MCF 10A (cell line): Measurements from ENCODE around the gene DENND1C. TPM values are rescaled to one million over a fixed set of nuclear protein-coding genes. Genes with fewer than 3 reads are reported as not detected.
A peak's percentile ranks its signal among the peaks of the same experiment; 100 is the strongest.

Experiments
- BruUV-seq: library from RNA; stranded (reverse); fragments of 400-500 nt; replicated peaks from 2 replicates; lab custom pipeline; 2021; lab: Mats Ljungman, UMichigan
- CTCF ChIA-PET: fragments of 300-600 bp; sonication (Branson Sonifier 250); formaldehyde crosslinking; extraction: SDS; loops from one replicate; lab custom pipeline; 2021; ENCODE audit warnings: antibody characterized with exemption, inconsistent platforms; lab: Yijun Ruan, JAX
- POLR2A ChIA-PET: fragments of 300-600, 350-650 bp; sonication (Branson Sonifier 250); formaldehyde crosslinking; extraction: SDS; loops from one replicate; lab custom pipeline; 2020; ENCODE audit warnings: antibody characterized with exemption, inconsistent platforms; lab: Yijun Ruan, JAX
- DNase-seq: peaks from one replicate; pipeline ENCODE4 v3.0.0-alpha.2; 2018; ENCODE audit not compliant: unreplicated experiment
- H3K27ac Mint-ChIP-seq: one replicate; pipeline ENCODE4 v1.8.0; 2022; ENCODE audit warnings: mild to moderate bottlenecking, low read depth, mixed read lengths; ENCODE audit not compliant: unreplicated experiment
- H3K27me3 Mint-ChIP-seq: one replicate; pipeline ENCODE4 v1.8.0; 2022; ENCODE audit warnings: mixed read lengths; ENCODE audit not compliant: insufficient read depth, unreplicated experiment
- H3K36me3 Mint-ChIP-seq: one replicate; pipeline ENCODE4 v1.8.0; 2022; ENCODE audit warnings: mild to moderate bottlenecking, moderate library complexity, mixed read lengths; ENCODE audit not compliant: insufficient read depth, unreplicated experiment
- H3K4me1 Mint-ChIP-seq: one replicate; pipeline ENCODE4 v1.8.0; 2022; ENCODE audit warnings: mixed read lengths; ENCODE audit not compliant: insufficient read depth, unreplicated experiment
- H3K4me3 Mint-ChIP-seq: one replicate; pipeline ENCODE4 v1.8.0; 2022; ENCODE audit warnings: mild to moderate bottlenecking, moderate library complexity, mixed read lengths; ENCODE audit not compliant: unreplicated experiment
- H3K9me3 Mint-ChIP-seq: one replicate; pipeline ENCODE4 v1.8.0; 2022; ENCODE audit warnings: mixed read lengths; ENCODE audit not compliant: unreplicated experiment
- CTCF ChIP-seq: fragments of 200-600 bp; IDR thresholded peaks from one replicate; pipeline ENCODE4 v1.8.0; 2022; ENCODE audit warnings: antibody characterized with exemption, mild to moderate bottlenecking; ENCODE audit not compliant: unreplicated experiment
- intact Hi-C: fragments of 100-400 bp; cut with micrococcal nuclease; formaldehyde crosslinking; loops from 2 replicates; pipeline ENCODE4 v1.14.1; 2022
- total RNA-seq: library from RNA; stranded (reverse); gene quantifications from 2 replicates; pipeline ENCODE4 v1.2.3, GENCODE V29; 2022

Gene DENND1C
- total RNA-seq, 1 experiment from 2014 or later: not detected

GRCh38 chr19:6522712-6523111 lies 41.1 kb upstream of the DENND1C start:
- no peak for DNase-seq
- no peak for TF ChIP-seq CTCF
- POLR2A ChIA-PET: interaction anchor here (1.7 to 1.8 kb wide), 2 partner anchors 8 to 110 kb away, joined by 5 read pairs; partner anchors contain the start of gene TNFSF9
- Mint-ChIP-seq H3K9me3 (no peaks in the 10 kb centered on the region), H3K4me1 (peaks cover 10% of the 10 kb centered on the region), H3K27me3 (no peaks in the 10 kb centered on the region), H3K36me3 (no peaks in the 10 kb centered on the region), H3K4me3 (no peak overlapping the region), H3K27ac (no peak overlapping the region)
- CTCF ChIA-PET: interaction anchor here (0.5 to 7.4 kb wide), 3 partner anchors 15 to 152 kb away, joined by 3 to 80 read pairs (median 3); no protein-coding TSS in a partner anchor
- BruUV-seq: no TSS peak
- intact Hi-C loops: no loop called here

- CTCF ChIA-PET: interaction anchor here (0.6 to 7.4 kb wide), 3 partner anchors 21 to 152 kb away, joined by 3 to 80 read pairs (median 3); no protein-coding TSS in a partner anchor
- TF ChIP-seq CTCF: no peak
- Mint-ChIP-seq H3K4me1 (peaks cover 17% of the 10 kb centered on the region), H3K9me3 (no peaks in the 10 kb centered on the region), H3K36me3 (no peaks in the 10 kb centered on the region), H3K27ac (no peak overlapping the region), H3K4me3 (no peak overlapping the region), H3K27me3 (no peaks in the 10 kb centered on the region)
- intact Hi-C loops: no loop called here
- POLR2A ChIA-PET: interaction anchor here (1.7 to 1.8 kb wide), 2 partner anchors 9 to 111 kb away, joined by 5 read pairs; partner anchors contain the start of gene TNFSF9
- BruUV-seq: no TSS peak
- peak; percentile 44 for DNase-seq
These were observed 40.4 kb upstream of the DENND1C start for GRCh38 chr19:6521718-6522646.

DNA sequence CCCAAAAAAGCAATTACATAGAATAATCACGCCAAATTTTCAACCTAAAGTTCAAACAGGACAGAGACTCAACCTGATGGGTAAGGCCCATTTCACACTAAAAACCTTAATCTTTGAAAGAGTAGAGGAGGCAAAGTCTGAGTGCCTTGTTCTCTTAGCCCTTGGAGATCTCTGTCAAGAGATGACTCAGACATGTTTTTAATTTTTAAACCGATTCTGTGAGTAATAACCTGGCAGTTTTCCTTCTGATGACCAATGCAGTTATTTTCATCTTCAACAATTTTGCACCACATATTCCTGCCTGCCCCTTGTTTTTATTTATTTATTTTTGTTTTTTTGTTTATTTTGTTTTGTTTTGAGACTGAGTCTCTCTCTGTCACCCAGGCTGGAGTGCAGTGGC lies 37.7 kb upstream of the DENND1C start:
- POLR2A ChIA-PET: interaction anchor here (0.6 to 1.4 kb wide), 5 partner anchors 11 to 147 kb away, joined by 3 to 6 read pairs (median 3); partner anchors contain the start of genes ALKBH7 and TNFSF9
- intact Hi-C loops: loop anchor here (5.0 kb wide), 1 partner anchor 43 kb away; no protein-coding TSS in a partner anchor
- DNase-seq: peak; percentile 83

More for the DNA sequence above, 37.7 kb upstream of the DENND1C start:
- peak overlapping the region; percentile 38 for H3K4me3 Mint-ChIP-seq
- H3K9me3 Mint-ChIP-seq: no peaks in the 10 kb centered on the region
- BruUV-seq: no TSS peak
- no peaks in the 10 kb centered on the region for H3K36me3 Mint-ChIP-seq
- no peak for TF ChIP-seq CTCF
- CTCF ChIA-PET: interaction anchor here (0.6 to 7.4 kb wide), 4 partner anchors 43 to 532 kb away, joined by 3 to 80 read pairs (median 4); no protein-coding TSS in a partner anchor
- no peaks in the 10 kb centered on the region for H3K27me3 Mint-ChIP-seq
- H3K27ac Mint-ChIP-seq: peak overlapping the region; percentile 75
- H3K4me1 Mint-ChIP-seq: peaks cover 22% of the 10 kb centered on the region
